GM12878 (cell line): ENCODE measurements around the gene FBXW8. TPM values are rescaled to one million over a fixed set of nuclear protein-coding genes. Genes with fewer than 3 reads are reported as not detected.

Source experiments
- ATAC-seq: fragments of 200-7000 bp; cut with Tn5 transposase; 3 replicates; pipeline ENCODE4 v1.9.1; 2020; ENCODE audit warnings: mild to moderate bottlenecking, moderate library complexity
- BruUV-seq: library from RNA; stranded (reverse); fragments of 400-500 nt; replicated peaks from 2 replicates; lab custom pipeline; 2021; lab: Mats Ljungman, UMichigan
- CTCF ChIA-PET: fragments of 300-600 bp; sonication (Branson Sonifier 250); formaldehyde crosslinking; extraction: SDS; loops from one replicate; lab custom pipeline; 2021; ENCODE audit warnings: inconsistent platforms; lab: Yijun Ruan, JAX
- POLR2A ChIA-PET: fragments of 350-600 bp; formaldehyde crosslinking; extraction: SDS; loops from one replicate; lab custom pipeline; 2021; ENCODE audit warnings: inconsistent platforms; lab: Charles Lee
- RAD21 ChIA-PET: fragments of 300-600 bp; sonication (Branson Sonifier 250); formaldehyde crosslinking; loops from one replicate; lab custom pipeline; 2023; ENCODE audit warnings: antibody characterized with exemption; ENCODE audit not compliant: unreplicated experiment; lab: Charles Lee
- SMC1A ChIA-PET: fragments of 300-600 bp; sonication (Branson Sonifier 250); formaldehyde crosslinking; loops from one replicate; lab custom pipeline; 2023; ENCODE audit not compliant: unreplicated experiment, uncharacterized antibody; lab: Charles Lee
- DNase-seq: peaks from one replicate; pipeline ENCODE4 v3.0.0-alpha.2; 2011; ENCODE audit warnings: low read depth, low spot score
- FAIRE-seq: peaks from 3 replicates; lab custom pipeline; 2011; peaks lifted over from hg19 to GRCh38; lab: Jason Lieb, UNC
- H2AFZ ChIP-seq: 2 replicates; pipeline ENCODE4 v1.6.0; 2011; ENCODE audit warnings: low read depth, low read length, control low read depth; ENCODE audit not compliant: control insufficient read depth
- H3K27ac ChIP-seq: 2 replicates; pipeline ENCODE4 v1.5.1; 2011; ENCODE audit warnings: control low read depth; ENCODE audit not compliant: control insufficient read depth, insufficient read depth
- H3K27me3 ChIP-seq, 2 experiments: replicated peaks in 1 of 2; 2 replicates each; pipeline versions ENCODE4 v1.6.0 to v1.6.1; 2011; ENCODE audit warnings: low read length in 1 of 2; ENCODE audit not compliant: control insufficient read depth in 2 of 2, insufficient read depth in 2 of 2
- H3K36me3 ChIP-seq, 2 experiments: 2 replicates each; pipeline ENCODE4 v1.5.1; 2011; ENCODE audit warnings: low read length in 1 of 2; ENCODE audit not compliant: control insufficient read depth in 2 of 2, insufficient read depth in 2 of 2
- H3K4me1 ChIP-seq: 2 replicates; pipeline ENCODE4 v1.6.1; 2011; ENCODE audit warnings: mild to moderate bottlenecking, low read length, moderate library complexity, mixed read lengths; ENCODE audit not compliant: control insufficient read depth, insufficient read depth
- H3K4me2 ChIP-seq: 2 replicates; pipeline ENCODE4 v1.6.0; 2011; ENCODE audit warnings: control low read depth; ENCODE audit not compliant: control insufficient read depth, insufficient read depth
- H3K4me3 ChIP-seq: fragments of 200-600 bp; sonication (generic); 2 replicates; pipeline ENCODE4 v1.5.1; 2016
- H3K79me2 ChIP-seq: 2 replicates; pipeline ENCODE4 v1.6.0; 2011; ENCODE audit warnings: low read length; ENCODE audit not compliant: control insufficient read depth, insufficient read depth
- H3K9ac ChIP-seq: 2 replicates; pipeline ENCODE4 v1.8.0; 2011; ENCODE audit warnings: low read length, control low read depth, mixed read lengths; ENCODE audit not compliant: control insufficient read depth, insufficient read depth
- H3K9me3 ChIP-seq: replicated peaks from 3 replicates; pipeline ENCODE4 v1.5.1; 2011; ENCODE audit warnings: mild to moderate bottlenecking, low read length; ENCODE audit not compliant: control insufficient read depth, insufficient read depth
- H4K20me1 ChIP-seq: 2 replicates; pipeline ENCODE4 v1.6.0; 2011; ENCODE audit not compliant: control insufficient read depth, insufficient read depth
- BCL11A ChIP-seq: IDR thresholded peaks from 2 replicates; pipeline ENCODE4 v1.6.1; 2011; ENCODE audit warnings: low read depth, low read length
- BMI1 ChIP-seq: fragments of 450-650 bp; IDR thresholded peaks from 2 replicates; pipeline ENCODE4 v1.6.1; 2016; ENCODE audit warnings: mild to moderate bottlenecking, moderate library complexity, borderline replicate concordance
- CEBPB ChIP-seq, 2 experiments: fragments of 150-350 bp in 1 of 2; IDR thresholded peaks; 2 replicates each; pipeline ENCODE4 v1.6.1; 2012 to 2014; ENCODE audit warnings: low read depth in 2 of 2, low read length in 2 of 2, borderline replicate concordance in 1 of 2, inconsistent platforms in 1 of 2
- DPF2 ChIP-seq: fragments of 450-650 bp; IDR thresholded peaks from 2 replicates; pipeline ENCODE4 v1.6.1; 2017; ENCODE audit warnings: mild to moderate bottlenecking
- E2F8 ChIP-seq: fragments of 450-650 bp; IDR thresholded peaks from 2 replicates; pipeline ENCODE4 v1.6.1; 2018; ENCODE audit warnings: mild to moderate bottlenecking, low read depth, moderate library complexity; ENCODE audit not compliant: partially characterized antibody
- HDAC2 ChIP-seq: fragments of 200-600 bp; sonication (generic); IDR thresholded peaks from 2 replicates; pipeline ENCODE4 v1.6.1; 2017
- HDGF ChIP-seq: fragments of 450-650 bp; IDR thresholded peaks from 2 replicates; pipeline ENCODE4 v1.6.1; 2016; ENCODE audit warnings: antibody characterized with exemption
- NKRF ChIP-seq: fragments of 450-650 bp; conservative IDR thresholded peaks from 2 replicates; pipeline ENCODE4 v1.6.1; 2017; ENCODE audit warnings: mild to moderate bottlenecking, moderate library complexity
- PAX5 ChIP-seq: IDR thresholded peaks from 2 replicates; pipeline ENCODE4 v1.6.1; 2011; ENCODE audit warnings: low read depth, low read length, borderline replicate concordance
- POLR2A ChIP-seq: IDR thresholded peaks from 2 replicates; pipeline ENCODE4 v1.6.1; 2011; ENCODE audit warnings: low read depth, mild to moderate bottlenecking, low read length
- RAD21 ChIP-seq: IDR thresholded peaks from 2 replicates; pipeline ENCODE4 v1.6.1; 2011; ENCODE audit warnings: mild to moderate bottlenecking, low read depth, low read length, moderate library complexity; ENCODE audit not compliant: insufficient read depth
- RFX5 ChIP-seq: IDR thresholded peaks from 2 replicates; pipeline ENCODE4 v1.6.1; 2011; ENCODE audit warnings: low read depth, low read length, improper control_type of control experiment
- TAF1 ChIP-seq: IDR thresholded peaks from 2 replicates; pipeline ENCODE4 v1.6.1; 2011; ENCODE audit warnings: mild to moderate bottlenecking, low read depth, low read length, borderline replicate concordance
- TCF3 ChIP-seq: IDR thresholded peaks from 2 replicates; pipeline ENCODE4 v1.6.1; 2012; ENCODE audit warnings: low read depth, mild to moderate bottlenecking, low read length, borderline replicate concordance; ENCODE audit not compliant: insufficient read depth
- WRNIP1 ChIP-seq: IDR thresholded peaks from 2 replicates; pipeline ENCODE4 v1.6.1; 2011; ENCODE audit warnings: low read depth, low read length, improper control_type of control experiment, borderline replicate concordance
- YY1 ChIP-seq: IDR thresholded peaks from 2 replicates; pipeline ENCODE4 v1.6.1; 2011; ENCODE audit warnings: low read depth, mild to moderate bottlenecking, low read length
- WGBS: methylation state at CpG from one replicate; pipeline ENCODE4 v1.1.6; 2016; ENCODE audit warnings: low lambda C conversion rate; ENCODE audit not compliant: insufficient replicate concordance, insufficient coverage; ENCODE audit errors: missing lambda C conversion rate; 5-methylcytosine and 5-hydroxymethylcytosine counted together
- in situ Hi-C: fragments of 300-500 bp; cut with MboI; formaldehyde crosslinking; loops from 9 replicates; pipeline ENCODE4 v1.14.3; 2018; ENCODE audit warnings: mixed read lengths
- intact Hi-C: fragments of 100-400 bp; cut with micrococcal nuclease; formaldehyde crosslinking; loops from one replicate; pipeline ENCODE4 v1.14.2; 2022; ENCODE audit not compliant: unreplicated experiment
- polyA plus RNA-seq, 11 experiments: library from polyadenylated mRNA; depleted of rRNA in 4 of 11; unstranded in 6 of 11; stranded (reverse) in 5 of 11; fragments of >200 nt; fragmentation: Nextera tagmentation in 4 of 11; fragmentation: Illumina TruSeq in 1 of 11; extraction: Ambion mirVana in 4 of 11; extraction: Trizol in 1 of 11; gene quantifications; 1 replicate in 1 of 11; 2 replicates in 10 of 11; pipeline versions ENCODE4 v1.2.1 to v1.2.3, GENCODE V29; 2011 to 2016; ENCODE audit warnings: inconsistent platforms in 2 of 11, missing spikeins in 2 of 11, low read depth in 1 of 11
- total RNA-seq, 4 experiments: library from RNA; depleted of rRNA in 3 of 4; stranded (reverse); fragments of >200 nt in 3 of 4; fragmentation: Illumina TruSeq in 1 of 4; extraction: Trizol in 1 of 4; gene quantifications; 2 replicates each; pipeline versions ENCODE4 v1.2.1 to v1.2.3, GENCODE V29; 2013 to 2021
- TF ChIP-seq, protein P1 (sequence below): IDR thresholded peaks from 2 replicates; pipeline ENCODE4 v1.6.1; 2011; ENCODE audit warnings: borderline replicate concordance, low read depth, mild to moderate bottlenecking, moderate library complexity, low read length; ENCODE audit not compliant: insufficient read depth, poor library complexity, severe bottlenecking

Gene FBXW8
- total and polyA plus RNA-seq, 10 of the 15 experiments (the other 5 are each of a cell fraction or from before 2014, with no cell fraction given), result 0.49 to 7.5 (median 4.4) TPM

GRCh38 chr12:117042171-117042842 lies 131.6 kb downstream of the FBXW8 start:
- Histone ChIP-seq H3K9me3 (no peaks in the 10 kb centered on the region), H2AFZ (no peak overlapping the region), H3K27me3 (no peaks in the 10 kb centered on the region), H3K27ac (no peak overlapping the region), H3K9ac (no peak overlapping the region), H3K36me3 (peaks cover 0 to 3% of the 10 kb centered on the region in 2 experiments; a peak in 2 of 4 replicates), H4K20me1 (no peaks in the 10 kb centered on the region), H3K4me2 (no peak overlapping the region), H3K4me3 (no peak overlapping the region), H3K79me2 (no peaks in the 10 kb centered on the region), H3K4me1 (no peaks in the 10 kb centered on the region)
- ATAC-seq (no peak), FAIRE-seq (no peak), DNase-seq (no peak)
- ChIA-PET RAD21 (no interaction called here), CTCF (interaction anchor here (1.8 kb wide), 1 partner anchor 14 kb away, joined by 5 read pairs; no protein-coding TSS in a partner anchor), POLR2A (no interaction called here), SMC1A (no interaction called here)
- in situ Hi-C loops, result no loop called here
- BruUV-seq, result no TSS peak
- TF ChIP-seq HDAC2 (no peak), DPF2 (no peak), YY1 (no peak), BCL11A (no peak), TAF1 (no peak), POLR2A (no peak), TCF3 (no peak), RAD21 (no peak), WRNIP1 (no peak), NKRF (no peak), PAX5 (no peak), E2F8 (no peak), HDGF (no peak), RFX5 (no peak), CEBPB (IDR thresholded peaks at IDR 0.05; ENCODE audit: borderline replicate concordance in 1 of 2, low read depth in 2 of 2, low read length in 2 of 2) (no peak), BMI1 (no peak)
- TF ChIP-seq, protein P1, sequence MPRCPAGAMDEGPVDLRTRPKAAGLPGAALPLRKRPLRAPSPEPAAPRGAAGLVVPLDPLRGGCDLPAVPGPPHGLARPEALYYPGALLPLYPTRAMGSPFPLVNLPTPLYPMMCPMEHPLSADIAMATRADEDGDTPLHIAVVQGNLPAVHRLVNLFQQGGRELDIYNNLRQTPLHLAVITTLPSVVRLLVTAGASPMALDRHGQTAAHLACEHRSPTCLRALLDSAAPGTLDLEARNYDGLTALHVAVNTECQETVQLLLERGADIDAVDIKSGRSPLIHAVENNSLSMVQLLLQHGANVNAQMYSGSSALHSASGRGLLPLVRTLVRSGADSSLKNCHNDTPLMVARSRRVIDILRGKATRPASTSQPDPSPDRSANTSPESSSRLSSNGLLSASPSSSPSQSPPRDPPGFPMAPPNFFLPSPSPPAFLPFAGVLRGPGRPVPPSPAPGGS, result no peak
- intact Hi-C loops, result no loop called here
- WGBS, result 93% methylated on average over 23 of the region's 23 CpGs
